Adipose tissue (tissue), 3 donors: ENCODE results near the gene BANF2. TPM values are rescaled to one million over a fixed set of nuclear protein-coding genes. Genes with fewer than 3 reads are reported as not detected.

Experiments used
- H3K27ac ChIP-seq: one replicate; pipeline ENCODE4 v1.5.1; 2013; ENCODE audit warnings: low read depth, low read length
- whole genome bisulfite sequencing, 3 donors: extraction: QIAGEN DNeasy Blood & Tissue Kit; methylation state at CpG; one replicate each; pipeline ENCODE4 v1.1.7; 2013; 5-methylcytosine and 5-hydroxymethylcytosine counted together
- polyA plus RNA-seq, 3 donors: library from polyadenylated mRNA; stranded (reverse); fragments of 200-250 nt; gene quantifications; one replicate each; pipeline ENCODE4 v1.2.3, GENCODE V29; 2013
- donor health status: healthy with polysubstance abuse.
- donor health status: Bipolar disorder and iron deficiency.
- donor health status: healthy.

Gene BANF2
- polyA plus RNA-seq, 3 donors = 0.92 TPM; not detected in 2

GRCh38 chr20:17722493-17723300, 22.9 kb downstream of the BANF2 start:
- H3K27ac ChIP-seq = no peak overlapping the region
- WGBS, 3 donors = 51 to 88% (median 87%) methylated on average over 14 of the region's 14 CpGs

DNA sequence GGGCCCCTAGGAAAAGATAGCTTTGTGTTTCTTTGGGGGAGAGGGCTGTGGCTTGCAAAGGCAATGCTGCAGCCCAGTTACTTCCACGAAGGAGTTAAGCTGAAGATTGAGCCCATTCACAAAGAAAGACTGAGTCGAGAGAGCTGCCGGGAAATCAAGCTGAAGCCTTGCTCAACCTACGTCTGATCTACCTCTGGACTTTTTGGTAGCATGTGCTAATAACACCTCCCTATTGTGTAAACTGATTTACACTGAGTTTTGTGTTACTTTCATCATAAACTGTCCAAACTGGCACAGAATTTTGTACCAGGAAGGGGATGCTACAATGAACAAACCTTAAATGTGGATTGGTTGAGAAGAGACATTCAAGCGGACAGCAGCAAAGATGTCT, 23.5 kb downstream of the BANF2 start:
- no peak overlapping the region for H3K27ac ChIP-seq
- 86 to 91% (median 88%) methylated on average over 5 of the region's 5 CpGs for WGBS, 3 donors

- no peak overlapping the region for H3K27ac ChIP-seq
- WGBS, 3 donors = 71 to 90% (median 89%) methylated on average over 11 to 13 of the region's 13 CpGs
These were observed 25.5 kb downstream of the BANF2 start for GRCh38 chr20:17725094-17725835.

- no peak overlapping the region for H3K27ac ChIP-seq
- 61 to 80% (median 76%) methylated on average over 4 of the region's 4 CpGs for WGBS, 3 donors
These were observed 27.1 kb downstream of the BANF2 start for GRCh38 chr20:17726902-17727301.

GRCh38 chr20:17727351-17727750, 27.6 kb downstream of the BANF2 start:
- H3K27ac ChIP-seq = no peak overlapping the region
- 87 to 96% (median 92%) methylated on average over 10 of the region's 10 CpGs for WGBS, 3 donors

GRCh38 chr20:17728074-17728473, 28.3 kb downstream of the BANF2 start:
- no peak overlapping the region for H3K27ac ChIP-seq
- 87 to 93% (median 90%) methylated on average over 12 of the region's 12 CpGs for WGBS, 3 donors

DNA sequence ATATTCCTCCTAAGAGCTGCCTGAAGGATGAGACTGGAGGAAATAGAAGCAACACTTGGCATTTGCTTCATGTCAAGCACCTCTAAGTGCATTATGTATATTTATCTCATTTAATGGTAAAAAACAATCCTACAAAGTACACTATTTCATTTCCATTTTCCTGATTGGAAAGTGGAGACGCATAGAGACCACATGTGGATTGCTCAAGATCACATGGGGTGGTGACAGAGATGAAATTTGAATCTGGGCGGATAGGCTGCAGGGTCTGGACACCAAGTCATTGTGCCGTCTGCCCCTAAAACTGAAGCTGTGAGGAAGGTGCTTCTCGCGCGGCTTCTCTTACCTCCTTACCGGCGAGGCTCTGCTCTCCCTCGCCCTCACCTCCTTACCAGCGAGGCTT, 30.3 kb downstream of the BANF2 start:
- WGBS, 3 donors = 92 to 98% (median 94%) methylated on average over 10 of the region's 10 CpGs
- H3K27ac ChIP-seq = no peak overlapping the region

- WGBS, 3 donors = 82 to 93% (median 92%) methylated on average over 5 of the region's 5 CpGs
- H3K27ac ChIP-seq = no peak overlapping the region
These were observed 31.5 kb downstream of the BANF2 start for GRCh38 chr20:17731233-17731632.

- H3K27ac ChIP-seq = no peak overlapping the region
- WGBS, 3 donors = 65 to 81% (median 68%) methylated on average over 6 of the region's 6 CpGs
These were observed 33.2 kb downstream of the BANF2 start for GRCh38 chr20:17732907-17733521.

DNA sequence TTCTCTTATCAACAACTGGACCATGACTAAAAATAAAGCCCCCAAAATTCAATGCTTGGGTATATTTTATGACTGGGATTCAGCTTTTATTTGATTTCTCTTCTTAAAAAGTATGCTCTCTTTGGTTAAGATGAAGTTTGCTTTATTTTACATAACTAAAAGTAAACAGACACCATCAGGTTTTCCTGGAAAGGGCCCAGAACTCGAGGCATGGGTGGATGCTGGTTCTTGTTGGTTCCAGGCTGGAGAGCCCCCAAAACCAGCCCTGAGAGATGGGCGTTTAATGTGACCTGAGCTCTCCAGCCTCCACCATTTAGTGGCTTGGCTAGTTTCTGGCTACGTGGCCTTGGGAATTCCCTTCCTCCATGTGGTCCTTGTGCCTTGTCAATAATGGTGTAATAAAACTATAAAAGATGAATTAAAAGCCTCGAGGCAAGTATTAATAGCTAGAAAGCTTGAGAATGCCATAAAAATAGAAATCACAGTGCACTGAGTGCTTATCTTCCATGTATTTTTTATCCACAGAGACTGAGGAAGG, 34.1 kb downstream of the BANF2 start:
- 19 to 62% (median 58%) methylated on average over 4 of the region's 4 CpGs for WGBS, 3 donors

DNA sequence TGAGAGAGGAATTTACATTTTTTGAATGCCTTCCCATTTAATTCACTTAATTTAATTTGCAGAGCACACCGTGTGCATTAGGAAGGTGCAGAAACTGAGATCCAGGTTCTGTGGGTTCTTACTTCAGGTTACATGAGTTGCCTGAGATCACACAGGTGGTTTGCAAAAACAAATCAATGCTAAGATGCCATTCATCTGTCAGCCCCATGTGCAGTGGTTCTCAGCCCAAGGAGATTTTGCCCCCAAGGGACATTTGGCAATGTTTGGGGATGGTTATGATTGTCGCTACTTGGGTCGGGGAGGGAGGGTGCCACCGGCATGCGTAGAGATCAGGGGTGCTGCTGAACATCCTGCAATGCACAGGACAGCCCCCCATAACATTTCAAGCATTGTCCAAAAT, 34.6 kb downstream of the BANF2 start:
- H3K27ac ChIP-seq = no peak overlapping the region
- whole genome bisulfite sequencing, 3 donors = 43 to 93% (median 90%) methylated on average over 5 of the region's 5 CpGs

More for the DNA sequence above, 34.1 kb downstream of the BANF2 start:
- H3K27ac ChIP-seq = no peak overlapping the region

- 46 to 75% (median 75%) methylated on average over 9 of the region's 9 CpGs for WGBS, 3 donors
- no peak overlapping the region for H3K27ac ChIP-seq
These were observed 35.5 kb downstream of the BANF2 start for GRCh38 chr20:17735206-17735804.

DNA sequence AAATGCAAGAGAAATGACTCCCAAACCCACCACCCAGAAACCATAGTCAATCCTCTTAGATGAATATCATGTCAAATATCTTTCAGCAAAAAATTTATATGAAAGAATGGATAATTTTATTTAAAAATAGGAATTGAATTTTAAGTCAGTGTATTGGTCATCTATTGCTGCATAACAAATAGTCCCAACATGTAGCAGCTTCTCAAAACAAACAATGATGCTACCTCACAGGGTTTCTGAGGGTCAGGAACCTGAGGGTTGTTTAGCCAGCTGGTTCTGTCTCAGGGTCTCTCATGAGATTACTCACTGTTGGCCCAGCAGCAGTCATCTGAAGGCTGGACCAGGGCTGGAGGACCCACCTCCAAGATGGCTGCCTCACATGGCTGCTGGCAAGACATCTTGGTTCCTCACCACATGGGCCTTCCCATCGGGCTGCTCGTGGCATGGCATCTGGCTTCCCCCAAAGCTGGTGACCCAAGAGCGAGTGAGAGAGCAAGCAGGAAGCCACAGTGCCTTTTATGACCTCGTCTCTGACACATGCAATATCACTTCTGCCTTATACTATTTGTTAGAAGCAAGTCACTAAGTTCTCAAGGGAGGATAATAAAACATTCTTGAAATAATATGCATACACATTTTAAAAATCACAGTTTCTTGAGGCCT, 36.3 kb downstream of the BANF2 start:
- 91 to 99% (median 93%) methylated on average over 4 of the region's 4 CpGs for WGBS, 3 donors
- no peak overlapping the region for H3K27ac ChIP-seq

GRCh38 chr20:17738154-17738553, 38.4 kb downstream of the BANF2 start:
- no peak overlapping the region for H3K27ac ChIP-seq
- 61 to 63% (median 63%) methylated on average over 3 of the region's 3 CpGs for WGBS, 3 donors

- 95 to 97% (median 96%) methylated on average over 5 of the region's 5 CpGs for WGBS, 3 donors
- H3K27ac ChIP-seq = no peak overlapping the region
These were observed 41.5 kb downstream of the BANF2 start for GRCh38 chr20:17741220-17741619.

DNA sequence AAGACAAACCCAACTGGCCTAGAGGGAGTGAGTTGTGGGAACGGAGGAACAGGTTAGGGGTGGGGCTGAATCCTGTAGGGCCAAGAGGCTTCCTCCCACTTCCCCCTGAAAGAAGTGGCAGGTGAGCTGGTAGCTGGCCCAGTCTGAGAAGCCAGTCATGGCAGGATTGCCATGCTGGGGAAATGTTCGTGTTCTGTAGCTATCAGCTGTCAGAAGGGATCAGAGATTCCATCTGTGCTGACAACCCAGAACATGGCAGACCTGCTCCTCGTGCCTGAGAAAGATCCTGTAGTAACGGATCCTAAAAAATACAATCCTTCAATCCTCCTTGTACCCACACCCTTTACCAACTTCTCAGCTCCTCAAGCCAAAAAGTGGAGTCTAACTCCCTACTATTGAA, 43.0 kb downstream of the BANF2 start:
- no peak overlapping the region for H3K27ac ChIP-seq
- 70 to 75% (median 74%) methylated on average over 4 of the region's 4 CpGs for WGBS, 3 donors

DNA sequence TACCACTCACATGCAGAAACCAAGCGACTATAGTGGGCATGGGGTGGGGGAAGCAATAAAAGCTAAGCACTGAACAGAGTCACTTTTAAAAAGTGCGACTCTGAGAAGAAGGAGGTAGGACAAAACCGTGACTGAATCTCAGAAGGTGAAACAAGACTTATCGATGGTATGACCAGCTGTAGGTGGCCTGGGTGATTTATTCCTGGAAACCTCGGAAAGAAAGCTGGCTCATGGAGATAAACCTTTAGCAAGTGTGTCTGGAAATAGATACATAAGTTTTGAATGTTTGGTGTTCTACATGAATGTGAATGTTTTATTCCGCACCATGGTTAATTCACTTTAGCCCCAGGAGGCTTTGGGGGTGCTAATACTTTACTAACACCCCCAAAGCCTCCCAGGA, 43.9 kb downstream of the BANF2 start:
- H3K27ac ChIP-seq = no peak overlapping the region
- WGBS, 3 donors = 86 to 93% (median 91%) methylated on average over 6 of the region's 6 CpGs

DNA sequence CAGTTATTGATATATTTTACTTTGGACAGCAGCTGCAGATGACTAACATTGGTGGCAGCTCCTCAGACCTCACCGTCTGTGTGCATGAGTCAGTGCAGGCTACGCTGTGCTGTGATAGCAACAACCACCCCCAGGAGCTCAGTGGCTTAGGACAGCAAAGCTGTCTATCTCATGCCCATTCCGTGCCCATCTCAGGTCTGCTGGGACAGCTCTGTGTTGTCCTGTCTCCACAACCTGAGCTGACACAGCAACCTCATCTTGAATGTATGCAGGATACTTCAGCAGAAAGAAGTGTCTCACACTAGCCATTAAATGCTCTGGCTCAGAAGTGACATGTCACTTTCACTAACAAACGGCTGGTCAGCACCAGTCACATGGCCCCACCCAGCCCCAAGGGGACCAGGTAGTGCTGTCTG, 47.7 kb downstream of the BANF2 start:
- WGBS, 3 donors = 39 to 60% (median 44%) methylated on average over 4 of the region's 4 CpGs
- H3K27ac ChIP-seq = no peak overlapping the region
